Esophagus squamous epithelium (tissue), 5 donors: ENCODE results near the gene TBRG4. TPM values are rescaled to one million over a fixed set of nuclear protein-coding genes. Genes with fewer than 3 reads are reported as not detected.

Source experiments
- DNase-seq: peaks from one replicate; lab custom pipeline; 2025; lab: John Stamatoyannopoulos, UW
- H3K27ac ChIP-seq, 4 donors: fragments of 200-600 bp; sonication (generic); one replicate each; pipeline ENCODE4 v1.5.1; 2016 to 2019; ENCODE audit warnings: mild to moderate bottlenecking in 1 of 4
- H3K27me3 ChIP-seq, 4 donors: fragments of 200-600 bp; sonication (generic); 1 replicate in 3 of 4; 2 replicates in 1 of 4; pipeline versions ENCODE4 v1.5.1 to v1.6.0; 2017 to 2021; ENCODE audit warnings: antibody characterized with exemption in 1 of 4
- H3K36me3 ChIP-seq, 3 donors: fragments of 200-600 bp; sonication (generic); one replicate each; pipeline ENCODE4 v1.5.1; 2016 to 2019
- H3K4me1 ChIP-seq, 3 donors: fragments of 200-600 bp; sonication (generic); one replicate each; pipeline ENCODE4 v1.5.1; 2017 to 2019
- H3K4me3 ChIP-seq, 4 donors: fragments of 200-600 bp; sonication (generic); 1 replicate in 3 of 4; 2 replicates in 1 of 4; pipeline ENCODE4 v1.5.1; 2016 to 2019; ENCODE audit warnings: mild to moderate bottlenecking in 2 of 4, moderate library complexity in 1 of 4
- H3K9me3 ChIP-seq, 3 donors: fragments of 200-600 bp; sonication (generic); one replicate each; pipeline ENCODE4 v1.5.1; 2016 to 2019
- CTCF ChIP-seq, 6 experiments: fragments of 450-650 bp in 4 of 6; fragments of 200-600 bp in 2 of 6; sonication (generic) in 2 of 6; IDR thresholded peaks; one replicate each; pipeline ENCODE4 v1.5.1; 2016 to 2019; ENCODE audit warnings: antibody characterized with exemption in 6 of 6, mild to moderate bottlenecking in 4 of 6, moderate library complexity in 4 of 6
- POLR2A ChIP-seq, 4 donors: fragments of 450-650 bp; IDR thresholded peaks; one replicate each; pipeline ENCODE4 v1.6.1; 2017; ENCODE audit warnings: antibody characterized with exemption in 4 of 4, mild to moderate bottlenecking in 4 of 4, moderate library complexity in 3 of 4
- WGBS, 2 donors: methylation state at CpG; one replicate each; pipeline ENCODE4 v1.1.5; 2018; 5-methylcytosine and 5-hydroxymethylcytosine counted together
- intact Hi-C: fragments of 100-400 bp; cut with DNase I; formaldehyde crosslinking; loops from one replicate; pipeline ENCODE4 v1.15.0; 2022
- total RNA-seq, 4 donors: library from RNA; depleted of rRNA; stranded (reverse); fragments of >200 nt; gene quantifications; one replicate each; pipeline ENCODE4 v1.1.0, GENCODE V29; 2016
- donor health status: DM: yes; HTN: yes; CAD: no.

The TBRG4 gene
- total RNA-seq, 4 donors from 2014 or later, result 52.9 to 79.5 (median 65.4) TPM

GRCh38 chr7:45080958-45081669 is 30.4 kb downstream of the TBRG4 start:
- intact Hi-C loops, result no loop called here
- Histone ChIP-seq H3K27ac (no peak overlapping the region), H3K4me3 (no peak overlapping the region), H3K4me1 (no peaks in the 10 kb centered on the region), H3K27me3 (no peaks in the 10 kb centered on the region), H3K9me3 (no peaks in the 10 kb centered on the region), H3K36me3 (peaks cover 9 to 20% (median 9%) of the 10 kb centered on the region in 3 donors)
- WGBS, 2 donors, result 88 to 90% methylated on average over 5 to 12 of the region's 14 CpGs
- TF ChIP-seq CTCF (IDR thresholded peaks at IDR 0.05) (no peak), POLR2A (IDR thresholded peaks at IDR 0.05) (no peak)
- no peak for DNase-seq

GRCh38 chr7:45080265-45080957 is 31.1 kb downstream of the TBRG4 start:
- intact Hi-C loops, result no loop called here
- Histone ChIP-seq H3K4me3 (no peak overlapping the region), H3K27ac (no peak overlapping the region), H3K36me3 (peaks cover 16 to 27% (median 16%) of the 10 kb centered on the region in 3 donors), H3K4me1 (no peaks in the 10 kb centered on the region), H3K9me3 (no peaks in the 10 kb centered on the region), H3K27me3 (no peaks in the 10 kb centered on the region)
- 83 to 85% methylated on average over 11 to 13 of the region's 17 CpGs for WGBS, 2 donors
- TF ChIP-seq CTCF (IDR thresholded peaks at IDR 0.05) (no peak), POLR2A (IDR thresholded peaks at IDR 0.05) (no peak)
- no peak for DNase-seq

GRCh38 chr7:45078125-45078681 is 33.3 kb downstream of the TBRG4 start:
- no peaks in the 10 kb centered on the region for H3K27me3 ChIP-seq
- no peaks in the 10 kb centered on the region for H3K9me3 ChIP-seq
- no peak for DNase-seq
- H3K27ac ChIP-seq, result no peak overlapping the region
- WGBS, 2 donors, result 78 to 93% methylated on average over 8 of the region's 8 CpGs
- peaks cover 30 to 49% (median 32%) of the 10 kb centered on the region in 3 donors for H3K36me3 ChIP-seq
- intact Hi-C loops, result no loop called here
- H3K4me1 ChIP-seq, result peaks cover 0 to 8% (median 0%) of the 10 kb centered on the region in 3 donors
- no peak overlapping the region for H3K4me3 ChIP-seq
- no peak for TF ChIP-seq CTCF (IDR thresholded peaks at IDR 0.05)
- no peak for TF ChIP-seq POLR2A (IDR thresholded peaks at IDR 0.05)

GRCh38 chr7:45077579-45077978 is 33.9 kb downstream of the TBRG4 start:
- intact Hi-C loops, result no loop called here
- H3K27me3 ChIP-seq, result no peaks in the 10 kb centered on the region
- no peak overlapping the region for H3K4me3 ChIP-seq
- H3K27ac ChIP-seq, result no peak overlapping the region
- TF ChIP-seq CTCF (IDR thresholded peaks at IDR 0.05) (no peak), POLR2A (IDR thresholded peaks at IDR 0.05) (no peak)
- DNase-seq, result no peak
- H3K36me3 ChIP-seq, result peaks cover 30 to 55% (median 32%) of the 10 kb centered on the region in 3 donors
- H3K4me1 ChIP-seq, result peaks cover 0 to 14% (median 0%) of the 10 kb centered on the region in 3 donors
- H3K9me3 ChIP-seq, result no peaks in the 10 kb centered on the region
- WGBS, 2 donors, result 83 to 91% methylated on average over 2 to 6 of the region's 9 CpGs

- WGBS, 2 donors, result 86 to 100% methylated on average over 2 to 3 of the region's 5 CpGs
- Histone ChIP-seq H3K9me3 (no peaks in the 10 kb centered on the region), H3K27ac (no peak overlapping the region), H3K4me1 (peaks cover 0 to 20% (median 1%) of the 10 kb centered on the region in 3 donors), H3K36me3 (peaks cover 30 to 62% (median 32%) of the 10 kb centered on the region in 3 donors), H3K4me3 (no peak overlapping the region), H3K27me3 (no peaks in the 10 kb centered on the region)
- no peak for TF ChIP-seq CTCF (IDR thresholded peaks at IDR 0.05)
- no peak for TF ChIP-seq POLR2A (IDR thresholded peaks at IDR 0.05)
- intact Hi-C loops, result no loop called here
- DNase-seq, result no peak
These were observed 34.6 kb downstream of the TBRG4 start for GRCh38 chr7:45076946-45077345.
